B cell (primary cell): Measurements from ENCODE around the gene EID2. TPM values are rescaled to one million over a fixed set of nuclear protein-coding genes. Genes with fewer than 3 reads are reported as not detected.

Source experiments
- ATAC-seq: fragments of 200-7000 bp; cut with Tn5 transposase; one replicate; pipeline ENCODE4 v1.10.0; 2021; ENCODE audit warnings: low read depth, mild to moderate bottlenecking, moderate number of reproducible peaks, moderate library complexity
- CTCF ChIA-PET: fragments of 350-600 bp; sonication (Branson Sonifier 250); formaldehyde crosslinking; loops from one replicate; lab custom pipeline; 2021; ENCODE audit warnings: antibody characterized with exemption, inconsistent platforms; lab: Charles Lee
- POLR2A ChIA-PET: fragments of 350-600 bp; sonication (Branson Sonifier 250); formaldehyde crosslinking; loops from one replicate; lab custom pipeline; 2021; ENCODE audit warnings: antibody characterized with exemption; lab: Charles Lee
- DNase-seq: peaks from one replicate; pipeline ENCODE4 v3.0.0; 2013
- H2AFZ ChIP-seq: 2 replicates; pipeline ENCODE4 v1.6.1; 2012; ENCODE audit warnings: mild to moderate bottlenecking, low read depth, low read length; ENCODE audit not compliant: insufficient read depth, poor library complexity, severe bottlenecking
- H3K27ac ChIP-seq, 2 donors: 1 replicate in 1 of 2; 2 replicates in 1 of 2; pipeline ENCODE4 v1.5.1; 2012 to 2013; ENCODE audit warnings: low read length in 2 of 2, mild to moderate bottlenecking in 2 of 2, moderate library complexity in 1 of 2
- H3K27me3 ChIP-seq, 4 experiments: fragments of 200-600 bp in 1 of 4; sonication (generic) in 1 of 4; replicated peaks in 1 of 4; 1 replicate in 2 of 4; 2 replicates in 2 of 4; pipeline versions ENCODE4 v1.6.1 to v1.7.0; 2013 to 2016; ENCODE audit warnings: low read length in 3 of 4, mild to moderate bottlenecking in 2 of 4, mixed read lengths in 1 of 4, moderate library complexity in 1 of 4; ENCODE audit not compliant: insufficient read depth in 4 of 4, control insufficient read depth in 3 of 4; ENCODE audit errors: control extremely low read depth in 1 of 4
- H3K36me3 ChIP-seq, 2 experiments: replicated peaks in 1 of 2; 1 replicate in 1 of 2; 2 replicates in 1 of 2; pipeline versions ENCODE4 v1.6.1 to v1.7.1; 2013; ENCODE audit warnings: low read length in 1 of 2; ENCODE audit not compliant: insufficient read depth in 2 of 2, control insufficient read depth in 1 of 2; ENCODE audit errors: control extremely low read depth in 1 of 2, extremely low read depth in 1 of 2
- H3K4me1 ChIP-seq, 2 donors: fragments of 200-600 bp in 1 of 2; sonication (generic) in 1 of 2; 1 replicate in 1 of 2; 2 replicates in 1 of 2; pipeline versions ENCODE4 v1.5.1 to v1.6.1; 2013 to 2017; ENCODE audit warnings: low read length in 2 of 2; ENCODE audit not compliant: control insufficient read depth in 2 of 2, insufficient read depth in 2 of 2
- H3K4me2 ChIP-seq: replicated peaks from 2 replicates; pipeline ENCODE3; 2012; ENCODE audit warnings: mild to moderate bottlenecking, low read depth, low read length; ENCODE audit not compliant: poor library complexity, severe bottlenecking
- H3K4me3 ChIP-seq, 5 experiments: fragments of 200-600 bp in 1 of 5; sonication (generic) in 1 of 5; 1 replicate in 3 of 5; 2 replicates in 2 of 5; pipeline versions ENCODE4 v1.5.1 to v1.7.0; 2011 to 2016; ENCODE audit warnings: low read length in 4 of 5, mild to moderate bottlenecking in 4 of 5, low read depth in 2 of 5, control low read depth in 1 of 5, moderate library complexity in 1 of 5; ENCODE audit not compliant: insufficient read depth in 1 of 5; ENCODE audit errors: control extremely low read depth in 1 of 5, extremely low read depth in 1 of 5
- H3K79me2 ChIP-seq: fragments of 200-600 bp; sonication (generic); one replicate; pipeline ENCODE4 v1.6.0; 2016; ENCODE audit warnings: low read length; ENCODE audit not compliant: control insufficient read depth, insufficient read depth
- H3K9ac ChIP-seq: fragments of 200-600 bp; sonication (generic); 2 replicates; pipeline ENCODE4 v1.6.1; 2017; ENCODE audit warnings: mild to moderate bottlenecking, low read length, moderate library complexity
- H3K9me3 ChIP-seq, 3 donors: one replicate each; pipeline versions ENCODE4 v1.6.1 to v1.7.1; 2013; ENCODE audit warnings: low read length in 2 of 3; ENCODE audit not compliant: control insufficient read depth in 2 of 3, insufficient read depth in 1 of 3; ENCODE audit errors: control extremely low read depth in 1 of 3
- H4K20me1 ChIP-seq: 2 replicates; pipeline ENCODE4 v1.6.0; 2012; ENCODE audit warnings: mild to moderate bottlenecking, low read length; ENCODE audit not compliant: insufficient read depth, control insufficient read depth, poor library complexity, severe bottlenecking
- H3K27ac Mint-ChIP-seq: one replicate; pipeline ENCODE4 v1.8.0; 2021; ENCODE audit warnings: mixed read lengths
- H3K27me3 Mint-ChIP-seq: one replicate; pipeline ENCODE4 v1.8.0; 2021; ENCODE audit warnings: mixed read lengths
- H3K4me1 Mint-ChIP-seq: one replicate; pipeline ENCODE4 v1.8.0; 2021; ENCODE audit warnings: mixed read lengths
- H3K4me3 Mint-ChIP-seq: one replicate; pipeline ENCODE4 v1.8.0; 2021; ENCODE audit warnings: mixed read lengths
- H3K9me3 Mint-ChIP-seq: one replicate; pipeline ENCODE4 v1.8.0; 2022; ENCODE audit warnings: mixed read lengths; ENCODE audit not compliant: insufficient read depth
- CTCF ChIP-seq: fragments of 200-600 bp; IDR thresholded peaks from one replicate; pipeline ENCODE4 v1.8.0; 2022; ENCODE audit warnings: antibody characterized with exemption, mild to moderate bottlenecking
- EZH2 ChIP-seq: IDR thresholded peaks from 2 replicates; pipeline ENCODE4 v1.6.1; 2012; ENCODE audit warnings: borderline replicate concordance, low read depth, mild to moderate bottlenecking, moderate library complexity, low read length; ENCODE audit not compliant: insufficient read depth, poor library complexity, severe bottlenecking
- WGBS: methylation state at CpG from one replicate; pipeline ENCODE4 v1.1.5; 2013; ENCODE audit warnings: missing lambda C conversion rate; ENCODE audit not compliant: insufficient coverage; 5-methylcytosine and 5-hydroxymethylcytosine counted together
- intact Hi-C: fragments of 100-400 bp; cut with micrococcal nuclease; formaldehyde crosslinking; loops from one replicate; pipeline ENCODE4 v1.10.0; 2022
- polyA plus RNA-seq: library from polyadenylated mRNA; depleted of rRNA; stranded (reverse); fragments of >200 nt; gene quantifications from 2 replicates; pipeline ENCODE4 v1.2.3, GENCODE V29; 2012
- total RNA-seq, 2 donors: library from RNA; stranded (reverse); fragments of 120-200 nt in 1 of 2; gene quantifications; 1 replicate in 1 of 2; 2 replicates in 1 of 2; pipeline versions ENCODE4 v1.2.3 to v1.2.4, GENCODE V29; 2013 to 2022

The EID2 gene
- total and polyA plus RNA-seq, 2 donors (not counting 1 experiment from before 2014, with no cell fraction given), result 6.2 to 14.1 TPM

DNA sequence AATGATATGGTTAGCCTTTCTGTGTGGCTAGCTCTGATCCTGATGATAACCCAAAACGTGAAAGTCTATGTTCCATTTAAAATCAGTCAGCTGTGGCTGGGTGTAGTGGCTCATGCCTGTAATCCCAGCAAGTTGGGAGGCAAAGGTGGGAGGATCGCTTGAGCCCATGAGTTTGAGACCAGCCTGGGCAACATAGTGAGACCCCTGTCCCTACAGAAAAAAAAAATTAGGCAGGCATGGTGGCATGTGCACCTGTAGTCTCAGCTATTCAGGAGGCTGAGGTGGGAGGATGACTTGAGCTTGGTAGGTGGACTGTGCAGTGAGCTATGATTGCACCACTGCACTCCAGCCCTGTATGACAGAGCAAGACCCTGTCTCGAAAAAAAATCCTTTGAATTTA is 6.2 kb downstream of the EID2 start:
- H3K27me3 ChIP-seq, result no peaks in the 10 kb centered on the region
- no peak overlapping the region for H3K27ac ChIP-seq
- no peak overlapping the region for H3K4me3 ChIP-seq
- intact Hi-C loops, result loop anchor here (2.0 to 5.0 kb wide), 3 partner anchors 35 to 191 kb away; partner anchors contain the start of genes DLL3, MED29, PAF1 and SAMD4B
- H3K4me1 Mint-ChIP-seq, result peaks cover 33% of the 10 kb centered on the region
- no peak overlapping the region for H2AFZ ChIP-seq
- ChIA-PET CTCF (interaction anchor here (0.6 to 3.5 kb wide), 18 partner anchors 9 to 484 kb away, joined by 3 to 40 read pairs (median 6); partner anchors contain the start of gene PLEKHG2), POLR2A (interaction anchor here (1.0 kb wide), 1 partner anchor 136 kb away, joined by 3 read pairs; no protein-coding TSS in a partner anchor)
- DNase-seq (no peak), ATAC-seq (no peak)
- H3K4me3 Mint-ChIP-seq, result no peak overlapping the region
- H3K27me3 Mint-ChIP-seq, result no peaks in the 10 kb centered on the region
- no peak overlapping the region for H3K4me2 ChIP-seq
- 94% methylated on average over 2 of the region's 3 CpGs for WGBS
- H4K20me1 ChIP-seq, result no peaks in the 10 kb centered on the region
- TF ChIP-seq EZH2 (no peak), CTCF (no peak)
- no peak overlapping the region for H3K27ac Mint-ChIP-seq
- H3K36me3 ChIP-seq, result no peaks in the 10 kb centered on the region
- H3K79me2 ChIP-seq, result peaks cover 62% of the 10 kb centered on the region
- H3K4me1 ChIP-seq, result peaks cover 15 to 19% of the 10 kb centered on the region in 2 donors
- no peaks in the 10 kb centered on the region for H3K9me3 ChIP-seq
- no peaks in the 10 kb centered on the region for H3K9me3 Mint-ChIP-seq
- no peak overlapping the region for H3K9ac ChIP-seq

DNA sequence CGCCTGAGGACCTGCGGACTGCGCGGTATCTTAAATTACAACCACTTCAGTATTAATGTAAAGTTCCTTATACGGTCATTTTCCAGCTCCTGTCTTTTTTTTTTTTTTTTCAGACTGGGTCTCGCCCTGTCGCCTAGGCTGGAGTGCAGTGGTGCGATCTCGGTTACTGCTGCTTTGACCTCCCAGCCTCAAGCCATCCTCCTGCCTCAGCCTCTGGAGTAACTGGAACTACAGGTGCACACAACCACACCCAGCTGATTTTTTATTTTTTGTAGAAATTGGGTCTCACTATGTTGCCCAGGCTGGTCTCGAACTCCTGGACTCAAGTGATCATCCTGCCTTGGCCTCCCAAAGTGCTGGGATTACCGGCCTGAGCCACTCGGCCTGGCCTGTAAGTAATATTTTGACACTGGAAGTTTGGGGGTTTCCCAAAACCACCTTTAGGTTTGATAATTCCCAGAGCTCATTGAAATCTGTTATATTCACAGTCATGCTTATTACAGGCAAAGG is 6.9 kb downstream of the EID2 start:
- Histone ChIP-seq H3K36me3 (no peaks in the 10 kb centered on the region), H3K9ac (peak overlapping the region; percentile 94), H4K20me1 (no peaks in the 10 kb centered on the region), H3K9me3 (no peaks in the 10 kb centered on the region), H3K4me3 (peak overlapping the region in 4 of 5 experiments; percentile 75 to 98 (median 84)), H3K27me3 (no peaks in the 10 kb centered on the region), H3K4me2 (peak overlapping the region; percentile 95), H3K79me2 (peaks cover 62% of the 10 kb centered on the region), H3K4me1 (peaks cover 13 to 14% of the 10 kb centered on the region in 2 donors), H2AFZ (peak overlapping the region; percentile 97), H3K27ac (peak overlapping the region in 1 of 2 donors; percentile 37)
- Mint-ChIP-seq H3K4me1 (peaks cover 29% of the 10 kb centered on the region), H3K4me3 (peak overlapping the region; percentile 96), H3K27ac (peak overlapping the region; percentile 92), H3K9me3 (no peaks in the 10 kb centered on the region), H3K27me3 (no peaks in the 10 kb centered on the region)
- intact Hi-C loops, result loop anchor here (2.0 to 5.0 kb wide), 3 partner anchors 34 to 191 kb away; partner anchors contain the start of genes DLL3, MED29, PAF1 and SAMD4B
- ATAC-seq (no peak), DNase-seq (no peak)
- no peak for TF ChIP-seq EZH2
- TF ChIP-seq CTCF, result peak; percentile 53
- 7% methylated on average over 3 of the region's 12 CpGs for WGBS
- ChIA-PET CTCF (interaction anchor here (0.6 to 3.5 kb wide), 21 partner anchors 10 to 483 kb away, joined by 3 to 40 read pairs (median 5); partner anchors contain the start of genes DLL3, PLEKHG2 and RPS16), POLR2A (no interaction called here)
